ENCODE results near the gene XKR8.

The XKR8 gene

GRCh38 chr1:27959792-27960603 is at the start of gene XKR8:
Gene XKR8, plus strand, starts transcription at chr1:27959973. Its CDS starts 97 bp downstream, at chr1:27960070.
- DNase-seq, result peak; percentile 66 to 79

GRCh38 chr1:27912429-27912828 is 47.3 kb upstream of the XKR8 start:
- no peak for DNase-seq

GRCh38 chr1:27915082-27915575 is 44.6 kb upstream of the XKR8 start:
- DNase-seq, result no peak

GRCh38 chr1:27922272-27922671 is 37.5 kb upstream of the XKR8 start:
- DNase-seq, result no peak

- DNase-seq, result no peak
These were observed 31.4 kb upstream of the XKR8 start for GRCh38 chr1:27928216-27928954.

GRCh38 chr1:27931184-27931583 is 28.6 kb upstream of the XKR8 start:
- DNase-seq, result no peak

GRCh38 chr1:27931759-27932158 is 28.0 kb upstream of the XKR8 start:
- no peak for DNase-seq

GRCh38 chr1:27934818-27935549 is 24.8 kb upstream of the XKR8 start, which contains the start of gene SMPDL3B:
Gene SMPDL3B, plus strand, starts transcription at chr1:27935000. Its CDS starts 184 bp downstream, at chr1:27935184.
- DNase-seq, result no peak

GRCh38 chr1:27935721-27936120 is 24.1 kb upstream of the XKR8 start:
- no peak for DNase-seq

GRCh38 chr1:27936370-27936769 is 23.4 kb upstream of the XKR8 start:
- no peak for DNase-seq

GRCh38 chr1:27937524-27937836 is 22.3 kb upstream of the XKR8 start:
- no peak for DNase-seq

GRCh38 chr1:27938488-27938887 is 21.3 kb upstream of the XKR8 start:
- DNase-seq, result no peak

- DNase-seq, result peak in 1 of 2 experiments; percentile 34
These were observed 19.5 kb upstream of the XKR8 start for GRCh38 chr1:27940297-27940696.

- no peak for DNase-seq
These were observed 18.8 kb upstream of the XKR8 start for GRCh38 chr1:27940870-27941560.

- DNase-seq, result no peak
These were observed 17.9 kb upstream of the XKR8 start for GRCh38 chr1:27941671-27942540.

- no peak for DNase-seq
These were observed 14.8 kb upstream of the XKR8 start for GRCh38 chr1:27945020-27945419.

GRCh38 chr1:27949027-27949426 is 10.7 kb upstream of the XKR8 start:
- no peak for DNase-seq

GRCh38 chr1:27951396-27951795 is 8.4 kb upstream of the XKR8 start:
- DNase-seq, result no peak

- no peak for DNase-seq
These were observed 7.6 kb upstream of the XKR8 start for GRCh38 chr1:27952147-27952546.

GRCh38 chr1:27954186-27954585 is 5.6 kb upstream of the XKR8 start:
- DNase-seq, result no peak

GRCh38 chr1:27955076-27955475 is 4.7 kb upstream of the XKR8 start:
- no peak for DNase-seq

- no peak for DNase-seq
These were observed 3.0 kb upstream of the XKR8 start for GRCh38 chr1:27956761-27957160.

Data from NCI-H1930 (cell line).